Suprapubic skin (tissue), 4 donors: ENCODE measurements around the gene DGKQ. TPM values are rescaled to one million over a fixed set of nuclear protein-coding genes. Genes with fewer than 3 reads are reported as not detected.
"Not testable (repeated sequence)": the region's sequence is repeated elsewhere in the genome, so short reads cannot be mapped to it uniquely, and the experiment has no call there.

Experiments used
- DNase-seq, 2 donors: peaks; one replicate each; pipeline ENCODE4 v3.0.0-alpha.2; 2019; ENCODE audit warnings: low spot score in 2 of 2
- H3K27ac ChIP-seq: fragments of 200-600 bp; sonication (generic); one replicate; pipeline ENCODE4 v1.5.1; 2019
- H3K27me3 ChIP-seq: fragments of 200-600 bp; sonication (generic); one replicate; pipeline ENCODE4 v1.5.1; 2019
- H3K36me3 ChIP-seq: fragments of 200-600 bp; sonication (generic); one replicate; pipeline ENCODE4 v1.5.1; 2019
- H3K4me1 ChIP-seq: fragments of 200-600 bp; sonication (generic); one replicate; pipeline ENCODE4 v1.5.1; 2019
- H3K4me3 ChIP-seq: fragments of 200-600 bp; sonication (generic); one replicate; pipeline ENCODE4 v1.5.1; 2019; ENCODE audit warnings: mild to moderate bottlenecking
- H3K9me3 ChIP-seq: fragments of 200-600 bp; sonication (generic); one replicate; pipeline ENCODE4 v1.5.1; 2019
- CTCF ChIP-seq, 2 donors: fragments of 200-600 bp in 1 of 2; fragments of 450-650 bp in 1 of 2; sonication (generic) in 1 of 2; IDR thresholded peaks; one replicate each; pipeline ENCODE4 v1.5.1; 2016 to 2019; ENCODE audit warnings: antibody characterized with exemption in 2 of 2, mild to moderate bottlenecking in 1 of 2, moderate library complexity in 1 of 2
- EP300 ChIP-seq: sonication (generic); formaldehyde crosslinking; IDR thresholded peaks from one replicate; pipeline ENCODE4 v1.6.1; 2017; ENCODE audit warnings: antibody characterized with exemption
- POLR2A ChIP-seq, 2 donors: fragments of 450-650 bp; IDR thresholded peaks; one replicate each; pipeline ENCODE4 v1.6.1; 2017; ENCODE audit warnings: antibody characterized with exemption in 2 of 2, mild to moderate bottlenecking in 2 of 2, moderate library complexity in 2 of 2
- POLR2AphosphoS5 ChIP-seq, 3 donors: sonication (generic); formaldehyde crosslinking; IDR thresholded peaks; one replicate each; pipeline ENCODE4 v1.6.1; 2017; ENCODE audit warnings: antibody characterized with exemption in 3 of 3
- WGBS: methylation state at CpG from one replicate; pipeline ENCODE4 v1.1.5; 2018; 5-methylcytosine and 5-hydroxymethylcytosine counted together
- total RNA-seq, 4 donors: library from RNA; depleted of rRNA; stranded (reverse); fragments of >200 nt; gene quantifications; one replicate each; pipeline ENCODE4 v1.1.0, GENCODE V29; 2016

Gene DGKQ
- total RNA-seq, 4 donors from 2014 or later = 19.5 to 27.6 (median 23.8) TPM

- no peak for TF ChIP-seq POLR2A (IDR thresholded peaks at IDR 0.05)
- TF ChIP-seq POLR2AphosphoS5 (IDR thresholded peaks at IDR 0.05) = no peak
- TF ChIP-seq CTCF (IDR thresholded peaks at IDR 0.05) = no peak
- DNase-seq = peak in 1 of 2 donors; percentile 71
- Histone ChIP-seq H3K4me3 (no peak overlapping the region), H3K27me3 (no peaks in the 10 kb centered on the region), H3K36me3 (no peaks in the 10 kb centered on the region), H3K27ac (no peak overlapping the region), H3K4me1 (peaks cover 70% of the 10 kb centered on the region), H3K9me3 (no peaks in the 10 kb centered on the region)
- WGBS = 92% methylated on average over 17 of the region's 17 CpGs
Measured at GRCh38 chr4:929096-929765, 44.1 kb downstream of the DGKQ start.

GRCh38 chr4:927566-927965 lies 45.8 kb downstream of the DGKQ start:
- H3K27ac ChIP-seq = not testable (repeated sequence)
- peaks cover 57% of the 10 kb centered on the region for H3K4me1 ChIP-seq

GRCh38 chr4:926538-926937 lies 46.8 kb downstream of the DGKQ start:
- DNase-seq = peak in 1 of 2 donors; percentile 54
- H3K4me1 ChIP-seq = peaks cover 57% of the 10 kb centered on the region
- TF ChIP-seq POLR2AphosphoS5 (IDR thresholded peaks at IDR 0.05) (no peak), CTCF (IDR thresholded peaks at IDR 0.05) (no peak), EP300 (no peak), POLR2A (IDR thresholded peaks at IDR 0.05) (no peak)
- H3K4me3 ChIP-seq = no peak overlapping the region
- no peaks in the 10 kb centered on the region for H3K36me3 ChIP-seq
- H3K27me3 ChIP-seq = no peaks in the 10 kb centered on the region
- H3K27ac ChIP-seq = no peak overlapping the region
- 77% methylated on average over 12 of the region's 17 CpGs for WGBS
- H3K9me3 ChIP-seq = no peaks in the 10 kb centered on the region

More at GRCh38 chr4:927566-927965, 45.8 kb downstream of the DGKQ start:
- WGBS = 87% methylated on average over 6 of the region's 21 CpGs
- DNase-seq, H3K4me3 ChIP-seq, H3K9me3 ChIP-seq, H3K36me3 ChIP-seq, H3K27me3 ChIP-seq: not testable (repeated sequence)

- Histone ChIP-seq H3K4me1 (peaks cover 54% of the 10 kb centered on the region), H3K36me3 (no peaks in the 10 kb centered on the region), H3K27me3 (no peaks in the 10 kb centered on the region), H3K4me3 (no peak overlapping the region), H3K9me3 (no peaks in the 10 kb centered on the region), H3K27ac (no peak overlapping the region)
- peak in 1 of 2 donors; percentile 65 for DNase-seq
- TF ChIP-seq EP300 = no peak
- no peak for TF ChIP-seq CTCF (IDR thresholded peaks at IDR 0.05)
- no peak for TF ChIP-seq POLR2A (IDR thresholded peaks at IDR 0.05)
- no peak for TF ChIP-seq POLR2AphosphoS5 (IDR thresholded peaks at IDR 0.05)
- WGBS = 79% methylated on average over 20 of the region's 26 CpGs
Measured at GRCh38 chr4:925771-926500, 47.4 kb downstream of the DGKQ start.

- Histone ChIP-seq H3K27ac (no peak overlapping the region), H3K36me3 (no peaks in the 10 kb centered on the region), H3K4me3 (no peak overlapping the region), H3K27me3 (no peaks in the 10 kb centered on the region), H3K4me1 (peaks cover 47% of the 10 kb centered on the region), H3K9me3 (no peaks in the 10 kb centered on the region)
- TF ChIP-seq EP300 = no peak
- no peak for TF ChIP-seq POLR2AphosphoS5 (IDR thresholded peaks at IDR 0.05)
- no peak for TF ChIP-seq POLR2A (IDR thresholded peaks at IDR 0.05)
- no peak for TF ChIP-seq CTCF (IDR thresholded peaks at IDR 0.05)
- DNase-seq = peak in 1 of 2 donors; percentile 54
- WGBS = 85% methylated on average over 9 of the region's 9 CpGs
Measured at GRCh38 chr4:925171-925570, 48.2 kb downstream of the DGKQ start.
